Suprapubic skin (tissue), 4 donors: ENCODE measurements around the gene CERS6. TPM values are rescaled to one million over a fixed set of nuclear protein-coding genes. Genes with fewer than 3 reads are reported as not detected.

Experiments
- DNase-seq, 2 donors: peaks; one replicate each; pipeline ENCODE4 v3.0.0-alpha.2; 2019; ENCODE audit warnings: low spot score in 2 of 2
- H3K27ac ChIP-seq: fragments of 200-600 bp; sonication (generic); one replicate; pipeline ENCODE4 v1.5.1; 2019
- H3K27me3 ChIP-seq: fragments of 200-600 bp; sonication (generic); one replicate; pipeline ENCODE4 v1.5.1; 2019
- H3K36me3 ChIP-seq: fragments of 200-600 bp; sonication (generic); one replicate; pipeline ENCODE4 v1.5.1; 2019
- H3K4me1 ChIP-seq: fragments of 200-600 bp; sonication (generic); one replicate; pipeline ENCODE4 v1.5.1; 2019
- H3K4me3 ChIP-seq: fragments of 200-600 bp; sonication (generic); one replicate; pipeline ENCODE4 v1.5.1; 2019; ENCODE audit warnings: mild to moderate bottlenecking
- H3K9me3 ChIP-seq: fragments of 200-600 bp; sonication (generic); one replicate; pipeline ENCODE4 v1.5.1; 2019
- CTCF ChIP-seq, 2 donors: fragments of 200-600 bp in 1 of 2; fragments of 450-650 bp in 1 of 2; sonication (generic) in 1 of 2; IDR thresholded peaks; one replicate each; pipeline ENCODE4 v1.5.1; 2016 to 2019; ENCODE audit warnings: antibody characterized with exemption in 2 of 2, mild to moderate bottlenecking in 1 of 2, moderate library complexity in 1 of 2
- EP300 ChIP-seq: sonication (generic); formaldehyde crosslinking; IDR thresholded peaks from one replicate; pipeline ENCODE4 v1.6.1; 2017; ENCODE audit warnings: antibody characterized with exemption
- POLR2A ChIP-seq, 2 donors: fragments of 450-650 bp; IDR thresholded peaks; one replicate each; pipeline ENCODE4 v1.6.1; 2017; ENCODE audit warnings: antibody characterized with exemption in 2 of 2, mild to moderate bottlenecking in 2 of 2, moderate library complexity in 2 of 2
- POLR2AphosphoS5 ChIP-seq, 3 donors: sonication (generic); formaldehyde crosslinking; IDR thresholded peaks; one replicate each; pipeline ENCODE4 v1.6.1; 2017; ENCODE audit warnings: antibody characterized with exemption in 3 of 3
- WGBS: methylation state at CpG from one replicate; pipeline ENCODE4 v1.1.5; 2018; 5-methylcytosine and 5-hydroxymethylcytosine counted together
- total RNA-seq, 4 donors: library from RNA; depleted of rRNA; stranded (reverse); fragments of >200 nt; gene quantifications; one replicate each; pipeline ENCODE4 v1.1.0, GENCODE V29; 2016

CERS6 gene
- total RNA-seq, 4 donors from 2014 or later, result 68.7 to 83.3 (median 77.0) TPM

- peak within 1 kb of the TSS; percentile 61 for H3K27ac ChIP-seq
Observed at GRCh38 chr2:168801961-168802858, 346.1 kb downstream of the CERS6 start, which contains the start of gene NOSTRIN. Gene NOSTRIN (plus strand): TSS chr2:168802637. CDS start chr2:168802647, 10 bp downstream.

GRCh38 chr2:168802859-168803725 lies 347.0 kb downstream of the CERS6 start:
- no peaks in the 10 kb centered on the region for H3K36me3 ChIP-seq
- no peak for TF ChIP-seq POLR2AphosphoS5 (IDR thresholded peaks at IDR 0.05)
- no peak for TF ChIP-seq POLR2A (IDR thresholded peaks at IDR 0.05)
- no peak for TF ChIP-seq CTCF (IDR thresholded peaks at IDR 0.05)
- TF ChIP-seq EP300, result no peak
- 58% methylated on average over 5 of the region's 5 CpGs for WGBS
- DNase-seq, result no peak
- H3K4me3 ChIP-seq, result peak overlapping the region; percentile 26
- no peaks in the 10 kb centered on the region for H3K4me1 ChIP-seq
- H3K27ac ChIP-seq, result peak overlapping the region; percentile 61
- H3K9me3 ChIP-seq, result no peaks in the 10 kb centered on the region
- H3K27me3 ChIP-seq, result no peaks in the 10 kb centered on the region

More at GRCh38 chr2:168801961-168802858, 346.1 kb downstream of the CERS6 start, which contains the start of gene NOSTRIN:
- Histone ChIP-seq H3K9me3 (no peaks in the 10 kb centered on the region), H3K27me3 (no peaks in the 10 kb centered on the region), H3K4me1 (no peaks in the 10 kb centered on the region), H3K4me3 (peak within 1 kb of the TSS; percentile 26), H3K36me3 (no peaks in the 10 kb centered on the region)
- DNase-seq, result no peak
- no peak for TF ChIP-seq CTCF (IDR thresholded peaks at IDR 0.05)
- no peak for TF ChIP-seq EP300
- TF ChIP-seq POLR2AphosphoS5 (IDR thresholded peaks at IDR 0.05), result no peak
- no peak for TF ChIP-seq POLR2A (IDR thresholded peaks at IDR 0.05)
- 60% methylated on average over 9 of the region's 10 CpGs for WGBS

GRCh38 chr2:168804214-168804613 lies 348.1 kb downstream of the CERS6 start:
- H3K4me3 ChIP-seq, result peak overlapping the region; percentile 26
- WGBS, result 67% methylated on average over 3 of the region's 3 CpGs
- TF ChIP-seq CTCF (IDR thresholded peaks at IDR 0.05) (no peak), POLR2AphosphoS5 (IDR thresholded peaks at IDR 0.05) (no peak), POLR2A (IDR thresholded peaks at IDR 0.05) (no peak), EP300 (no peak)
- no peaks in the 10 kb centered on the region for H3K36me3 ChIP-seq
- H3K4me1 ChIP-seq, result no peaks in the 10 kb centered on the region
- no peaks in the 10 kb centered on the region for H3K27me3 ChIP-seq
- no peak for DNase-seq
- H3K9me3 ChIP-seq, result no peaks in the 10 kb centered on the region
- H3K27ac ChIP-seq, result peak overlapping the region; percentile 61

- H3K9me3 ChIP-seq, result no peaks in the 10 kb centered on the region
- WGBS, result 84% methylated on average over 5 of the region's 7 CpGs
- no peak overlapping the region for H3K27ac ChIP-seq
- peak overlapping the region; percentile 0 for H3K4me3 ChIP-seq
- H3K4me1 ChIP-seq, result no peaks in the 10 kb centered on the region
- TF ChIP-seq POLR2AphosphoS5 (IDR thresholded peaks at IDR 0.05) (no peak), POLR2A (IDR thresholded peaks at IDR 0.05) (no peak), CTCF (IDR thresholded peaks at IDR 0.05) (no peak), EP300 (no peak)
- no peak for DNase-seq
- no peaks in the 10 kb centered on the region for H3K27me3 ChIP-seq
- no peaks in the 10 kb centered on the region for H3K36me3 ChIP-seq
Observed at GRCh38 chr2:168805615-168806014, 349.5 kb downstream of the CERS6 start.
